Thymus (tissue), 11 donors: ENCODE results near the gene HCAR3. TPM values are rescaled to one million over a fixed set of nuclear protein-coding genes. Genes with fewer than 3 reads are reported as not detected.

ENCODE experiments used
- DNase-seq, 9 donors: peaks; one replicate each; pipeline ENCODE4 v3.0.0-alpha.2; 2013; ENCODE audit warnings: low spot score in 9 of 9, low read depth in 6 of 9, missing footprints in 1 of 9
- H3K27ac ChIP-seq, 2 donors: one replicate each; pipeline ENCODE4 v1.5.1; 2013; ENCODE audit warnings: control low read depth in 1 of 2, low read depth in 1 of 2, low read length in 1 of 2, mild to moderate bottlenecking in 1 of 2, moderate library complexity in 1 of 2
- H3K27me3 ChIP-seq, 2 donors: one replicate each; pipeline ENCODE4 v1.5.1; 2013; ENCODE audit warnings: low read length in 1 of 2; ENCODE audit not compliant: control insufficient read depth in 2 of 2, insufficient read depth in 1 of 2
- H3K36me3 ChIP-seq, 2 donors: one replicate each; pipeline ENCODE4 v1.5.1; 2013; ENCODE audit warnings: low read length in 1 of 2, mild to moderate bottlenecking in 1 of 2, moderate library complexity in 1 of 2; ENCODE audit not compliant: control insufficient read depth in 2 of 2, insufficient read depth in 2 of 2
- H3K4me1 ChIP-seq, 2 donors: one replicate each; pipeline ENCODE4 v1.5.1; 2013; ENCODE audit warnings: low read length in 2 of 2; ENCODE audit not compliant: control insufficient read depth in 2 of 2, insufficient read depth in 2 of 2
- H3K4me3 ChIP-seq, 2 donors: one replicate each; pipeline ENCODE4 v1.5.1; 2013; ENCODE audit warnings: low read length in 2 of 2, control low read depth in 1 of 2, mild to moderate bottlenecking in 1 of 2
- H3K9me3 ChIP-seq, 2 donors: one replicate each; pipeline ENCODE4 v1.5.1; 2013; ENCODE audit warnings: low read length in 1 of 2, mild to moderate bottlenecking in 1 of 2; ENCODE audit not compliant: control insufficient read depth in 2 of 2, insufficient read depth in 1 of 2
- WGBS: extraction: QIAGEN DNeasy Blood & Tissue Kit; methylation state at CpG from one replicate; pipeline ENCODE4 v1.1.7; 2013; 5-methylcytosine and 5-hydroxymethylcytosine counted together
- polyA plus RNA-seq: library from polyadenylated mRNA; stranded (reverse); fragments of 200-250 nt; gene quantifications from one replicate; pipeline ENCODE4 v1.2.3, GENCODE V29; 2013
- total RNA-seq: library from RNA; stranded (reverse); fragments of 120-200 nt; gene quantifications from one replicate; pipeline ENCODE4 v1.2.4, GENCODE V29; 2013
- donor health status: healthy.

Gene HCAR3
- total and polyA plus RNA-seq, 2 donors, result 0.47 to 1.8 TPM

- Histone ChIP-seq H3K9me3 (no peaks in the 10 kb centered on the region), H3K27ac (no peak overlapping the region), H3K4me3 (no peak overlapping the region), H3K27me3 (no peaks in the 10 kb centered on the region), H3K4me1 (no peaks in the 10 kb centered on the region), H3K36me3 (no peaks in the 10 kb centered on the region)
- no peak for DNase-seq
- WGBS, result 97% methylated on average over 5 of the region's 5 CpGs
Observed at GRCh38 chr12:122665759-122666158, 50.9 kb downstream of the HCAR3 start.

- H3K4me1 ChIP-seq, result no peaks in the 10 kb centered on the region
- no peaks in the 10 kb centered on the region for H3K9me3 ChIP-seq
- H3K4me3 ChIP-seq, result no peak overlapping the region
- 87% methylated on average over 8 of the region's 8 CpGs for WGBS
- no peak overlapping the region for H3K27ac ChIP-seq
- no peaks in the 10 kb centered on the region for H3K36me3 ChIP-seq
- no peaks in the 10 kb centered on the region for H3K27me3 ChIP-seq
- no peak for DNase-seq
Observed at GRCh38 chr12:122665349-122665748, 51.3 kb downstream of the HCAR3 start.

Other genes starting within 250 kb of the HCAR3 start
- gene ZCCHC8, start 215.9 kb downstream of the HCAR3 start, total RNA-seq, result 24.6 TPM
- gene ZCCHC8, start 215.9 kb downstream of the HCAR3 start, polyA plus RNA-seq, result 46.7 TPM
- 75.5 TPM for gene RSRC2, start 189.9 kb downstream of the HCAR3 start, total RNA-seq
- gene RSRC2, start 189.9 kb downstream of the HCAR3 start, polyA plus RNA-seq, result 112 TPM
- gene KNTC1, start 189.6 kb downstream of the HCAR3 start, total RNA-seq, result 40.8 TPM
- gene KNTC1, start 189.6 kb downstream of the HCAR3 start, polyA plus RNA-seq, result 34.0 TPM
- 1.8 TPM for gene HCAR2, start 13.5 kb downstream of the HCAR3 start, total RNA-seq
- 4.3 TPM for gene HCAR2, start 13.5 kb downstream of the HCAR3 start, polyA plus RNA-seq
- 0.33 TPM for gene HCAR1, start 14.0 kb upstream of the HCAR3 start, total RNA-seq
- 0.50 TPM for gene HCAR1, start 14.0 kb upstream of the HCAR3 start, polyA plus RNA-seq
- gene DENR, start 36.0 kb upstream of the HCAR3 start, total RNA-seq, result 42.1 TPM
- gene DENR, start 36.0 kb upstream of the HCAR3 start, polyA plus RNA-seq, result 56.8 TPM
- 1.2 TPM for gene CCDC62, start 57.8 kb upstream of the HCAR3 start, total RNA-seq
- 0.59 TPM for gene CCDC62, start 57.8 kb upstream of the HCAR3 start, polyA plus RNA-seq
- 23.8 TPM for gene HIP1R, start 118.6 kb upstream of the HCAR3 start, total RNA-seq
- 49.0 TPM for gene HIP1R, start 118.6 kb upstream of the HCAR3 start, polyA plus RNA-seq
- 8.9 TPM for gene VPS37B, start 179.3 kb upstream of the HCAR3 start, total RNA-seq
- 28.2 TPM for gene VPS37B, start 179.3 kb upstream of the HCAR3 start, polyA plus RNA-seq
- gene ABCB9, start 249.7 kb upstream of the HCAR3 start, total RNA-seq, result 2.1 TPM
- 1.8 TPM for gene ABCB9, start 249.7 kb upstream of the HCAR3 start, polyA plus RNA-seq